Fibroblast of upper back skin (primary cell): ENCODE results near the gene RMND5B.
"Not testable (repeated sequence)": the region's sequence is repeated elsewhere in the genome, so short reads cannot be mapped to it uniquely, and the experiment has no call there.

Experiments
- DNase-seq: peaks from one replicate; pipeline ENCODE4 v3.0.0-alpha.2; 2013

The RMND5B gene

GRCh38 chr5:178177569-178177968 is 46.8 kb downstream of the RMND5B start:
- DNase-seq: no peak

- no peak for DNase-seq
These were observed 49.5 kb downstream of the RMND5B start for GRCh38 chr5:178180141-178180863.

GRCh38 chr5:178182158-178182876 is 51.5 kb downstream of the RMND5B start:
- no peak for DNase-seq

GRCh38 chr5:178186427-178186826 is 55.6 kb downstream of the RMND5B start:
- DNase-seq: peak; percentile 61

GRCh38 chr5:178187014-178187413 is 56.2 kb downstream of the RMND5B start, which contains the start of gene GMCL2:
Gene GMCL2, minus strand, starts transcription at chr5:178187371. Its CDS starts 72 bp downstream, at chr5:178187299.
- no peak for DNase-seq

GRCh38 chr5:178189433-178189832 is 58.6 kb downstream of the RMND5B start:
- no peak for DNase-seq

GRCh38 chr5:178191661-178192060 is 60.8 kb downstream of the RMND5B start:
- no peak for DNase-seq

GRCh38 chr5:178192244-178192643 is 61.4 kb downstream of the RMND5B start:
- no peak for DNase-seq

GRCh38 chr5:178192787-178193186 is 62.0 kb downstream of the RMND5B start:
- no peak for DNase-seq

GRCh38 chr5:178193251-178193809 is 62.5 kb downstream of the RMND5B start:
- DNase-seq: no peak

GRCh38 chr5:178194026-178194425 is 63.2 kb downstream of the RMND5B start:
- no peak for DNase-seq

GRCh38 chr5:178196281-178196812 is 65.5 kb downstream of the RMND5B start:
- no peak for DNase-seq

- no peak for DNase-seq
These were observed 66.2 kb downstream of the RMND5B start for GRCh38 chr5:178196986-178197385.

- DNase-seq: not testable (repeated sequence)
These were observed 67.3 kb downstream of the RMND5B start for GRCh38 chr5:178198151-178198550.

GRCh38 chr5:178198706-178199105 is 67.9 kb downstream of the RMND5B start:
- DNase-seq: no peak

- no peak for DNase-seq
These were observed 69.0 kb downstream of the RMND5B start for GRCh38 chr5:178199581-178200434.
